ENCODE measurements around the gene CHRFAM7A.
"Not testable (repeated sequence)": the region's sequence is repeated elsewhere in the genome, so short reads cannot be mapped to it uniquely, and the experiment has no call there.

GRCh38 chr15:30398988-30399387, 5.6 kb upstream of the CHRFAM7A start:
- not testable (repeated sequence) for TF ChIP-seq PHF8 (conservative IDR thresholded peaks at IDR 0.05; ENCODE audit: low read depth, low read length); HDAC6 (IDR thresholded peaks at IDR 0.05; ENCODE audit: low read depth, low read length); CTCF (IDR thresholded peaks at IDR 0.05; ENCODE audit: control extremely low read depth in 1 of 3, insufficient read depth in 1 of 3, low read depth in 1 of 3, low read length in 3 of 3); POLR2A (IDR thresholded peaks at IDR 0.05; ENCODE audit: control extremely low read depth in 1 of 2, low read depth in 2 of 2, low read length in 2 of 2); EZH2 (IDR thresholded peaks at IDR 0.05; ENCODE audit: low read depth, low read length, severe bottlenecking); BRCA1 (IDR thresholded peaks at IDR 0.05; ENCODE audit: low read depth, low read length); TEAD4 (IDR thresholded peaks at IDR 0.05; ENCODE audit: low read depth, low read length); SIX5 (IDR thresholded peaks at IDR 0.05; ENCODE audit: low read depth, low read length); TAF7 (optimal IDR thresholded peaks at IDR 0.05; ENCODE audit: borderline replicate concordance, low read depth, low read length); POLR2AphosphoS5 (IDR thresholded peaks at IDR 0.05; ENCODE audit: low read depth, low read length); FOSL1 (IDR thresholded peaks at IDR 0.05; ENCODE audit: insufficient read depth, low read depth, low read length)
